Gastroesophageal sphincter (tissue), 4 donors: ENCODE measurements around the gene DDIAS. TPM values are rescaled to one million over a fixed set of nuclear protein-coding genes. Genes with fewer than 3 reads are reported as not detected.

Source experiments
- ATAC-seq: fragments of 150-250 bp; one replicate; pipeline ENCODE4 v1.9.1; 2016; ENCODE audit warnings: mild to moderate bottlenecking, moderate library complexity
- H3K27ac ChIP-seq, 4 donors: fragments of 200-600 bp; sonication (generic) in 3 of 4; 1 replicate in 3 of 4; 2 replicates in 1 of 4; pipeline ENCODE4 v1.5.1; 2016 to 2019
- H3K27me3 ChIP-seq: fragments of 200-600 bp; sonication (generic); one replicate; pipeline ENCODE4 v1.5.1; 2019
- H3K36me3 ChIP-seq, 2 donors: fragments of 200-600 bp; sonication (generic); one replicate each; pipeline ENCODE4 v1.5.1; 2019; ENCODE audit warnings: control low read depth in 1 of 2
- H3K4me1 ChIP-seq, 3 donors: fragments of 200-600 bp; sonication (generic); 1 replicate in 2 of 3; 2 replicates in 1 of 3; pipeline ENCODE4 v1.5.1; 2016 to 2019; ENCODE audit warnings: control low read depth in 2 of 3
- H3K4me3 ChIP-seq, 2 donors: fragments of 200-600 bp; sonication (generic); one replicate each; pipeline ENCODE4 v1.5.1; 2019; ENCODE audit warnings: mild to moderate bottlenecking in 1 of 2, moderate library complexity in 1 of 2
- H3K9me3 ChIP-seq, 3 donors: fragments of 200-600 bp; sonication (generic); one replicate each; pipeline ENCODE4 v1.5.1; 2017 to 2019; ENCODE audit warnings: control low read depth in 2 of 3
- CTCF ChIP-seq, 4 experiments: fragments of 200-600 bp in 2 of 4; fragments of 450-650 bp in 2 of 4; sonication (generic) in 1 of 4; IDR thresholded peaks; one replicate each; pipeline ENCODE4 v1.5.1; 2017 to 2019; ENCODE audit warnings: antibody characterized with exemption in 4 of 4, mild to moderate bottlenecking in 2 of 4, moderate library complexity in 2 of 4
- EP300 ChIP-seq: sonication (generic); formaldehyde crosslinking; IDR thresholded peaks from one replicate; pipeline ENCODE4 v1.6.1; 2017; ENCODE audit warnings: antibody characterized with exemption, mild to moderate bottlenecking
- POLR2A ChIP-seq, 2 donors: fragments of 450-650 bp; IDR thresholded peaks; one replicate each; pipeline ENCODE4 v1.6.1; 2017; ENCODE audit warnings: antibody characterized with exemption in 2 of 2, mild to moderate bottlenecking in 2 of 2, moderate library complexity in 1 of 2
- POLR2AphosphoS5 ChIP-seq: sonication (generic); formaldehyde crosslinking; IDR thresholded peaks from one replicate; pipeline ENCODE4 v1.6.1; 2017; ENCODE audit warnings: antibody characterized with exemption
- WGBS, 2 donors: methylation state at CpG; one replicate each; pipeline ENCODE4 v1.1.5; 2018; ENCODE audit warnings: low coverage in 1 of 2; 5-methylcytosine and 5-hydroxymethylcytosine counted together
- total RNA-seq, 4 donors: library from RNA; depleted of rRNA; stranded (reverse); fragments of >200 nt; gene quantifications; one replicate each; pipeline ENCODE4 v1.1.0, GENCODE V29; 2016

The DDIAS gene
- total RNA-seq, 4 donors from 2014 or later, result 0.31 to 2.3 (median 1.0) TPM

DNA sequence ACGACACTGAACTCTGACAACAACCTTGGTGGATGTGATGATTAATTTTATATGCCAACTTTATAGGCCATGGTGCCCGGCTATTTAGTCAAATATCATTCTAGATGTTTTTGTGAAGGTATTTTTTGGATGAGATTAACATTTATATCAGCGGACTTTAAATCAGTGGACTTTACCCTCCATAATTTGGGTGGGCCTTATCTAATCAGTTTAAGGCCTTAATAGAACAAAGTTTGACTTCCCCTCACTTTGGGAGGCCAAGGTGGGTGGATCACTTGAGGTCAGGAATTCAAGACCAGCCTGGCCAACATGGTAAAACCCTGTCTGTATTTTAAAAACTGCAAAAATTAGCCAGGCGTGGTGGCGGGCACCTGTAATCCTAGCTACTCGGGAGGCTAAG, 5.4 kb upstream of the DDIAS start:
- Histone ChIP-seq H3K27ac (no peak overlapping the region), H3K4me3 (no peak overlapping the region), H3K4me1 (peaks cover 3 to 22% (median 13%) of the 10 kb centered on the region in 3 donors), H3K36me3 (no peaks in the 10 kb centered on the region), H3K9me3 (no peaks in the 10 kb centered on the region), H3K27me3 (no peaks in the 10 kb centered on the region)
- TF ChIP-seq POLR2AphosphoS5 (no peak), POLR2A (IDR thresholded peaks at IDR 0.05) (no peak), EP300 (no peak), CTCF (IDR thresholded peaks at IDR 0.05) (no peak)
- WGBS, 2 donors, result 90 to 93% methylated on average over 4 to 5 of the region's 6 CpGs
- no peak for ATAC-seq

- Histone ChIP-seq H3K36me3 (no peaks in the 10 kb centered on the region), H3K9me3 (no peaks in the 10 kb centered on the region), H3K4me3 (peak overlapping the region in 1 of 2 donors; percentile 77), H3K27me3 (no peaks in the 10 kb centered on the region), H3K4me1 (peaks cover 3 to 31% (median 13%) of the 10 kb centered on the region in 3 donors), H3K27ac (peak overlapping the region in 1 of 4 donors; percentile 93)
- WGBS, 2 donors, result 40 to 54% methylated on average over 1 of the region's 1 CpG
- no peak for TF ChIP-seq CTCF (IDR thresholded peaks at IDR 0.05)
- TF ChIP-seq POLR2A (IDR thresholded peaks at IDR 0.05), result no peak
- no peak for TF ChIP-seq EP300
- no peak for TF ChIP-seq POLR2AphosphoS5
- no peak for ATAC-seq
These were observed 3.3 kb upstream of the DDIAS start for GRCh38 chr11:82898241-82898640.

GRCh38 chr11:82899186-82899820, 2.2 kb upstream of the DDIAS start:
- no peak for TF ChIP-seq POLR2AphosphoS5
- no peak for TF ChIP-seq CTCF (IDR thresholded peaks at IDR 0.05)
- TF ChIP-seq EP300, result no peak
- TF ChIP-seq POLR2A (IDR thresholded peaks at IDR 0.05), result no peak
- Histone ChIP-seq H3K36me3 (no peaks in the 10 kb centered on the region), H3K27me3 (no peaks in the 10 kb centered on the region), H3K9me3 (no peaks in the 10 kb centered on the region), H3K4me3 (peak overlapping the region; percentile 72 to 77), H3K27ac (peak overlapping the region in 3 of 4 donors; percentile 12 to 93 (median 92)), H3K4me1 (peaks cover 3 to 31% (median 13%) of the 10 kb centered on the region in 3 donors)
- ATAC-seq, result no peak
- WGBS, 2 donors, result 24 to 52% methylated on average over 2 to 3 of the region's 3 CpGs

DNA sequence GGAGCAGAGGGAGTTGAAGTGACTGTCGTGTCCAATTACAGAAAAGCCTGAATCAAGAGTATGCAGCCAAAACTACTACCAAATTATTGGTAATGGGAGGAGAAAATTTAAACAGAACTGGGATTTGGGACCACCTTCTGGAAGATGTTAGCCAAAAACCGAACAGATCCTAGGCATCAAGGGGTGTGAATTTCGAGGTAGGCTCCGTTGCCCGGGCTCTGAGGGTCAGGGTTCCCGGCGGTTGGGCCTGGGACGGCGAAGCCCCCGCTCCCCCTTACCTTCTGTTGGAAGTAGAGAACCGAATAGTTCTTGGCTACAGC, 1.6 kb upstream of the DDIAS start:
- ATAC-seq, result peak; percentile 1
- Histone ChIP-seq H3K4me1 (peaks cover 3 to 31% (median 13%) of the 10 kb centered on the region in 3 donors), H3K27ac (peak overlapping the region; percentile 91 to 98 (median 92)), H3K36me3 (no peaks in the 10 kb centered on the region), H3K9me3 (no peaks in the 10 kb centered on the region), H3K27me3 (no peaks in the 10 kb centered on the region), H3K4me3 (peak overlapping the region; percentile 72 to 77)
- TF ChIP-seq CTCF (IDR thresholded peaks at IDR 0.05) (no peak), POLR2A (IDR thresholded peaks at IDR 0.05) (no peak), EP300 (no peak)
- WGBS, 2 donors, result 0% methylated on average over 2 to 10 of the region's 11 CpGs
